Thyroid gland (tissue), 4 donors: ENCODE data around the gene EFNB2.

Source experiments
- CTCF ChIP-seq, 6 experiments: fragments of 200-600 bp in 3 of 6; fragments of 450-650 bp in 3 of 6; sonication (generic) in 3 of 6; IDR thresholded peaks; one replicate each; pipeline ENCODE4 v1.5.1; 2016 to 2019; ENCODE audit warnings: antibody characterized with exemption in 6 of 6, mild to moderate bottlenecking in 2 of 6, inconsistent platforms in 1 of 6, moderate library complexity in 1 of 6
- POLR2A ChIP-seq, 2 donors: fragments of 450-650 bp; IDR thresholded peaks; one replicate each; pipeline ENCODE4 v1.6.1; 2017; ENCODE audit warnings: antibody characterized with exemption in 2 of 2, mild to moderate bottlenecking in 2 of 2, moderate library complexity in 1 of 2

- TF ChIP-seq CTCF (IDR thresholded peaks at IDR 0.05) (no peak), POLR2A (IDR thresholded peaks at IDR 0.05) (no peak)
Observed at GRCh38 chr13:106493533-106494220, 41.8 kb downstream of the EFNB2 start.
